H1 (cell line): ENCODE measurements around the gene ANKH. TPM values are rescaled to one million over a fixed set of nuclear protein-coding genes. Genes with fewer than 3 reads are reported as not detected.

Experiments used
- CREB1 ChIP-seq: IDR thresholded peaks from 2 replicates; pipeline ENCODE4 v1.6.1; 2012; ENCODE audit warnings: inconsistent platforms
- ZNF274 ChIP-seq: IDR thresholded peaks from 2 replicates; pipeline ENCODE4 v1.7.0; 2012; ENCODE audit warnings: low read length, borderline replicate concordance; ENCODE audit errors: extremely low read depth
- polyA plus RNA-seq, 7 experiments: library from polyadenylated mRNA; depleted of rRNA in 3 of 7; stranded (reverse) in 5 of 7; unstranded in 2 of 7; fragments of >200 nt in 5 of 7; fragments of 200-250 nt in 2 of 7; gene quantifications; 1 replicate in 5 of 7; 2 replicates in 1 of 7; 4 replicates in 1 of 7; pipeline versions ENCODE4 v1.2.1 to v1.2.3, GENCODE V29; 2011 to 2013; ENCODE audit warnings: missing spikeins in 2 of 7, mixed read lengths in 2 of 7
- total RNA-seq: library from RNA; stranded (reverse); fragmentation: NEBNext Ultra II Directional; extraction: Animal tissue kit (Norgen Biotek cat#: 25700); gene quantifications from 2 replicates; pipeline ENCODE4 v1.2.1, GENCODE V29; 2021
- TF ChIP-seq, protein P1 (sequence below): IDR thresholded peaks from 2 replicates; pipeline ENCODE4 v1.6.1; 2012; ENCODE audit warnings: inconsistent platforms

Gene ANKH
- total and polyA plus RNA-seq, 2 of the 8 experiments (the other 6 are each of a cell fraction or from before 2014, with no cell fraction given), result 5.3 to 13.0 TPM

- TF ChIP-seq, protein P1, sequence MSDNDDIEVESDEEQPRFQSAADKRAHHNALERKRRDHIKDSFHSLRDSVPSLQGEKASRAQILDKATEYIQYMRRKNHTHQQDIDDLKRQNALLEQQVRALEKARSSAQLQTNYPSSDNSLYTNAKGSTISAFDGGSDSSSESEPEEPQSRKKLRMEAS, result no peak
- no peak for TF ChIP-seq CREB1
- TF ChIP-seq ZNF274, result no peak
Measured at GRCh38 chr5:14676320-14676719, 195.3 kb downstream of the ANKH start (continued).
